B cell (primary cell): ENCODE measurements around the gene EIF2AK2. TPM values are rescaled to one million over a fixed set of nuclear protein-coding genes. Genes with fewer than 3 reads are reported as not detected.
A peak's percentile ranks its signal among the peaks of the same experiment; 100 is the strongest.

ENCODE experiments used
- ATAC-seq: fragments of 200-7000 bp; cut with Tn5 transposase; one replicate; pipeline ENCODE4 v1.10.0; 2021; ENCODE audit warnings: low read depth, mild to moderate bottlenecking, moderate number of reproducible peaks, moderate library complexity
- CTCF ChIA-PET: fragments of 350-600 bp; sonication (Branson Sonifier 250); formaldehyde crosslinking; loops from one replicate; lab custom pipeline; 2021; ENCODE audit warnings: antibody characterized with exemption, inconsistent platforms; lab: Charles Lee
- POLR2A ChIA-PET: fragments of 350-600 bp; sonication (Branson Sonifier 250); formaldehyde crosslinking; loops from one replicate; lab custom pipeline; 2021; ENCODE audit warnings: antibody characterized with exemption; lab: Charles Lee
- DNase-seq: peaks from one replicate; pipeline ENCODE4 v3.0.0; 2013
- H2AFZ ChIP-seq: 2 replicates; pipeline ENCODE4 v1.6.1; 2012; ENCODE audit warnings: mild to moderate bottlenecking, low read depth, low read length; ENCODE audit not compliant: insufficient read depth, poor library complexity, severe bottlenecking
- H3K27ac ChIP-seq, 2 donors: 1 replicate in 1 of 2; 2 replicates in 1 of 2; pipeline ENCODE4 v1.5.1; 2012 to 2013; ENCODE audit warnings: low read length in 2 of 2, mild to moderate bottlenecking in 2 of 2, moderate library complexity in 1 of 2
- H3K27me3 ChIP-seq, 4 experiments: fragments of 200-600 bp in 1 of 4; sonication (generic) in 1 of 4; replicated peaks in 1 of 4; 1 replicate in 2 of 4; 2 replicates in 2 of 4; pipeline versions ENCODE4 v1.6.1 to v1.7.0; 2013 to 2016; ENCODE audit warnings: low read length in 3 of 4, mild to moderate bottlenecking in 2 of 4, mixed read lengths in 1 of 4, moderate library complexity in 1 of 4; ENCODE audit not compliant: insufficient read depth in 4 of 4, control insufficient read depth in 3 of 4; ENCODE audit errors: control extremely low read depth in 1 of 4
- H3K36me3 ChIP-seq, 2 experiments: replicated peaks in 1 of 2; 1 replicate in 1 of 2; 2 replicates in 1 of 2; pipeline versions ENCODE4 v1.6.1 to v1.7.1; 2013; ENCODE audit warnings: low read length in 1 of 2; ENCODE audit not compliant: insufficient read depth in 2 of 2, control insufficient read depth in 1 of 2; ENCODE audit errors: control extremely low read depth in 1 of 2, extremely low read depth in 1 of 2
- H3K4me1 ChIP-seq, 2 donors: fragments of 200-600 bp in 1 of 2; sonication (generic) in 1 of 2; 1 replicate in 1 of 2; 2 replicates in 1 of 2; pipeline versions ENCODE4 v1.5.1 to v1.6.1; 2013 to 2017; ENCODE audit warnings: low read length in 2 of 2; ENCODE audit not compliant: control insufficient read depth in 2 of 2, insufficient read depth in 2 of 2
- H3K4me2 ChIP-seq: replicated peaks from 2 replicates; pipeline ENCODE3; 2012; ENCODE audit warnings: mild to moderate bottlenecking, low read depth, low read length; ENCODE audit not compliant: poor library complexity, severe bottlenecking
- H3K4me3 ChIP-seq, 5 experiments: fragments of 200-600 bp in 1 of 5; sonication (generic) in 1 of 5; 1 replicate in 3 of 5; 2 replicates in 2 of 5; pipeline versions ENCODE4 v1.5.1 to v1.7.0; 2011 to 2016; ENCODE audit warnings: low read length in 4 of 5, mild to moderate bottlenecking in 4 of 5, low read depth in 2 of 5, control low read depth in 1 of 5, moderate library complexity in 1 of 5; ENCODE audit not compliant: insufficient read depth in 1 of 5; ENCODE audit errors: control extremely low read depth in 1 of 5, extremely low read depth in 1 of 5
- H3K79me2 ChIP-seq: fragments of 200-600 bp; sonication (generic); one replicate; pipeline ENCODE4 v1.6.0; 2016; ENCODE audit warnings: low read length; ENCODE audit not compliant: control insufficient read depth, insufficient read depth
- H3K9ac ChIP-seq: fragments of 200-600 bp; sonication (generic); 2 replicates; pipeline ENCODE4 v1.6.1; 2017; ENCODE audit warnings: mild to moderate bottlenecking, low read length, moderate library complexity
- H3K9me3 ChIP-seq, 3 donors: one replicate each; pipeline versions ENCODE4 v1.6.1 to v1.7.1; 2013; ENCODE audit warnings: low read length in 2 of 3; ENCODE audit not compliant: control insufficient read depth in 2 of 3, insufficient read depth in 1 of 3; ENCODE audit errors: control extremely low read depth in 1 of 3
- H4K20me1 ChIP-seq: 2 replicates; pipeline ENCODE4 v1.6.0; 2012; ENCODE audit warnings: mild to moderate bottlenecking, low read length; ENCODE audit not compliant: insufficient read depth, control insufficient read depth, poor library complexity, severe bottlenecking
- H3K27ac Mint-ChIP-seq: one replicate; pipeline ENCODE4 v1.8.0; 2021; ENCODE audit warnings: mixed read lengths
- H3K27me3 Mint-ChIP-seq: one replicate; pipeline ENCODE4 v1.8.0; 2021; ENCODE audit warnings: mixed read lengths
- H3K4me1 Mint-ChIP-seq: one replicate; pipeline ENCODE4 v1.8.0; 2021; ENCODE audit warnings: mixed read lengths
- H3K4me3 Mint-ChIP-seq: one replicate; pipeline ENCODE4 v1.8.0; 2021; ENCODE audit warnings: mixed read lengths
- H3K9me3 Mint-ChIP-seq: one replicate; pipeline ENCODE4 v1.8.0; 2022; ENCODE audit warnings: mixed read lengths; ENCODE audit not compliant: insufficient read depth
- EZH2 ChIP-seq: IDR thresholded peaks from 2 replicates; pipeline ENCODE4 v1.6.1; 2012; ENCODE audit warnings: borderline replicate concordance, low read depth, mild to moderate bottlenecking, moderate library complexity, low read length; ENCODE audit not compliant: insufficient read depth, poor library complexity, severe bottlenecking
- WGBS: methylation state at CpG from one replicate; pipeline ENCODE4 v1.1.5; 2013; ENCODE audit warnings: missing lambda C conversion rate; ENCODE audit not compliant: insufficient coverage; 5-methylcytosine and 5-hydroxymethylcytosine counted together
- intact Hi-C: fragments of 100-400 bp; cut with micrococcal nuclease; formaldehyde crosslinking; loops from one replicate; pipeline ENCODE4 v1.10.0; 2022
- polyA plus RNA-seq: library from polyadenylated mRNA; depleted of rRNA; stranded (reverse); fragments of >200 nt; gene quantifications from 2 replicates; pipeline ENCODE4 v1.2.3, GENCODE V29; 2012
- total RNA-seq, 2 donors: library from RNA; stranded (reverse); fragments of 120-200 nt in 1 of 2; gene quantifications; 1 replicate in 1 of 2; 2 replicates in 1 of 2; pipeline versions ENCODE4 v1.2.3 to v1.2.4, GENCODE V29; 2013 to 2022
- TF ChIP-seq, protein P1 (sequence below): fragments of 200-600 bp; IDR thresholded peaks from one replicate; pipeline ENCODE4 v1.8.0; 2022; ENCODE audit warnings: antibody characterized with exemption, mild to moderate bottlenecking

The EIF2AK2 gene
- total and polyA plus RNA-seq, 2 donors (not counting 1 experiment from before 2014, with no cell fraction given) = 6.5 to 36.9 TPM

DNA sequence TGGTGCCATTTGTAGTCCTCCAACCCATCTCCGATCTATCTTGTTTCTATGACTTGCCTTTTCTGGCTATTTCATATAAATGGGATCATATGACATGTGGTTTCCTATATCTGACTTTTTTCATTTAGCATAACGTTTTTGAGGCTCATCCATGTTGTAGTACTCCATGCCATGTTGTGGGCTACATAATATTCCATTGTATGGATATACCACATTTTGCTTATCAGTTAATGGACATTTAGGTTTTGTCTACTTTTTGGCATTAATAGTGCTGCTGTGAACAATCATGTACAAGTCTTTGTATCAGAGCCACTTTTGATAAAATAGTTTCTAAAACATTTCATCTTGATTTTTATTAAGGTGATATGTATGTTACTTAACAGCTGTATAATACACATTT is 46.9 kb upstream of the EIF2AK2 start:
- Histone ChIP-seq H2AFZ (no peak overlapping the region), H3K36me3 (peaks cover 14 to 55% of the 10 kb centered on the region in 2 experiments), H3K4me2 (no peak overlapping the region), H3K4me1 (no peaks in the 10 kb centered on the region), H3K9me3 (peaks cover 0 to 5% (median 3%) of the 10 kb centered on the region in 3 donors), H4K20me1 (no peaks in the 10 kb centered on the region), H3K27ac (no peak overlapping the region), H3K79me2 (peaks cover 65% of the 10 kb centered on the region), H3K27me3 (no peaks in the 10 kb centered on the region), H3K9ac (no peak overlapping the region), H3K4me3 (no peak overlapping the region)
- intact Hi-C loops = no loop called here
- Mint-ChIP-seq H3K27me3 (no peaks in the 10 kb centered on the region), H3K4me1 (peaks cover 5% of the 10 kb centered on the region), H3K4me3 (no peak overlapping the region), H3K27ac (no peak overlapping the region), H3K9me3 (peaks cover 7% of the 10 kb centered on the region)
- no peak for TF ChIP-seq EZH2
- TF ChIP-seq, protein P1, sequence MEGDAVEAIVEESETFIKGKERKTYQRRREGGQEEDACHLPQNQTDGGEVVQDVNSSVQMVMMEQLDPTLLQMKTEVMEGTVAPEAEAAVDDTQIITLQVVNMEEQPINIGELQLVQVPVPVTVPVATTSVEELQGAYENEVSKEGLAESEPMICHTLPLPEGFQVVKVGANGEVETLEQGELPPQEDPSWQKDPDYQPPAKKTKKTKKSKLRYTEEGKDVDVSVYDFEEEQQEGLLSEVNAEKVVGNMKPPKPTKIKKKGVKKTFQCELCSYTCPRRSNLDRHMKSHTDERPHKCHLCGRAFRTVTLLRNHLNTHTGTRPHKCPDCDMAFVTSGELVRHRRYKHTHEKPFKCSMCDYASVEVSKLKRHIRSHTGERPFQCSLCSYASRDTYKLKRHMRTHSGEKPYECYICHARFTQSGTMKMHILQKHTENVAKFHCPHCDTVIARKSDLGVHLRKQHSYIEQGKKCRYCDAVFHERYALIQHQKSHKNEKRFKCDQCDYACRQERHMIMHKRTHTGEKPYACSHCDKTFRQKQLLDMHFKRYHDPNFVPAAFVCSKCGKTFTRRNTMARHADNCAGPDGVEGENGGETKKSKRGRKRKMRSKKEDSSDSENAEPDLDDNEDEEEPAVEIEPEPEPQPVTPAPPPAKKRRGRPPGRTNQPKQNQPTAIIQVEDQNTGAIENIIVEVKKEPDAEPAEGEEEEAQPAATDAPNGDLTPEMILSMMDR = no peak
- ChIA-PET CTCF (interaction anchor here (0.7 kb wide), 1 partner anchor 47 kb away, joined by 4 read pairs; the partner anchor contains the start of gene EIF2AK2), POLR2A (no interaction called here)
- ATAC-seq (no peak), DNase-seq (no peak)
- no CpG with 5 or more reads among the region's 2 CpGs for WGBS

DNA sequence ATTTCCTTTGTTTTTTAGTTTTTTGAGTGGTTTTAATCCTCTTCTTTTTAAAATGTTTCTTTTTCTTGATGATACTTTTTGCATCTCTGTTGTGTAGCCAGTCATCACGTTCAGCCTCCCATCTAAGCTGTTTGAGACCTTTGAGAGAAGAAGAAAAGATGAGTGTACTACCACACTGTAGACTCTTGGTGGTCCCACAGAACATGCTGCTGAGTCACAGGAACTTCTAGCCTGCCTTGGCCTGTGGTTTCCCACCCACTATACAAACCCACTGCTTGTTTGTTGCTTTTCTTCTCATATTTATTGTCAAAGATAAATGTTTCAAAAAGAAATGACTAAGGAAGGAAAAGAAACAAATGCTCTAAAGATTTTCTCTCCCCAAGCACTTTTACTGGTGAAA is 45.0 kb upstream of the EIF2AK2 start:
- CTCF ChIA-PET = no interaction called here
- no peaks in the 10 kb centered on the region for H4K20me1 ChIP-seq
- H3K4me3 ChIP-seq = no peak overlapping the region
- intact Hi-C loops = no loop called here
- H3K9ac ChIP-seq = no peak overlapping the region
- no peaks in the 10 kb centered on the region for H3K27me3 ChIP-seq
- no peaks in the 10 kb centered on the region for H3K27me3 Mint-ChIP-seq
- ATAC-seq (no peak), DNase-seq (no peak)
- no peak overlapping the region for H2AFZ ChIP-seq
- H3K4me2 ChIP-seq = no peak overlapping the region
- H3K27ac Mint-ChIP-seq = peak overlapping the region; percentile 37
- H3K27ac ChIP-seq = peak overlapping the region in 1 of 2 donors; percentile 51
- peaks cover 17% of the 10 kb centered on the region for H3K4me1 Mint-ChIP-seq
- H3K4me3 Mint-ChIP-seq = no peak overlapping the region
- H3K9me3 Mint-ChIP-seq = peaks cover 5% of the 10 kb centered on the region
- WGBS = no CpG with 5 or more reads among the region's 1 CpG
- H3K79me2 ChIP-seq = peaks cover 69% of the 10 kb centered on the region
- H3K9me3 ChIP-seq = peaks cover 0 to 5% (median 3%) of the 10 kb centered on the region in 3 donors
- TF ChIP-seq EZH2 = no peak
- TF ChIP-seq, protein P1 = no peak
- H3K36me3 ChIP-seq = peaks cover 9 to 43% of the 10 kb centered on the region in 2 experiments
- POLR2A ChIA-PET = no interaction called here
- H3K4me1 ChIP-seq = peaks cover 16 to 17% of the 10 kb centered on the region in 2 donors
